RWPE1 (cell line): ENCODE measurements around the gene RETREG2.

Source experiments
- CTCF ChIA-PET: fragments of 350-600 bp; sonication (Branson Sonifier 250); formaldehyde crosslinking; extraction: SDS; loops from one replicate; lab custom pipeline; 2021; lab: Yijun Ruan, JAX
- POLR2A ChIA-PET: fragments of 400-600 bp; formaldehyde crosslinking; extraction: SDS; loops from one replicate; lab custom pipeline; 2020; ENCODE audit warnings: antibody characterized with exemption; ENCODE audit not compliant: low non-redundant PET; lab: Yijun Ruan, JAX
- DNase-seq: peaks from one replicate; pipeline ENCODE4 v3.0.0; 2012; ENCODE audit warnings: low spot score
- H3K27ac ChIP-seq: fragments of 450-650 bp; 2 replicates; pipeline ENCODE4 v1.5.1; 2017
- TF ChIP-seq, protein P1 (sequence below): fragments of 450-650 bp; conservative IDR thresholded peaks from 2 replicates; pipeline ENCODE4 v1.5.1; 2017; ENCODE audit warnings: low read depth, mild to moderate bottlenecking

RETREG2 gene

DNA sequence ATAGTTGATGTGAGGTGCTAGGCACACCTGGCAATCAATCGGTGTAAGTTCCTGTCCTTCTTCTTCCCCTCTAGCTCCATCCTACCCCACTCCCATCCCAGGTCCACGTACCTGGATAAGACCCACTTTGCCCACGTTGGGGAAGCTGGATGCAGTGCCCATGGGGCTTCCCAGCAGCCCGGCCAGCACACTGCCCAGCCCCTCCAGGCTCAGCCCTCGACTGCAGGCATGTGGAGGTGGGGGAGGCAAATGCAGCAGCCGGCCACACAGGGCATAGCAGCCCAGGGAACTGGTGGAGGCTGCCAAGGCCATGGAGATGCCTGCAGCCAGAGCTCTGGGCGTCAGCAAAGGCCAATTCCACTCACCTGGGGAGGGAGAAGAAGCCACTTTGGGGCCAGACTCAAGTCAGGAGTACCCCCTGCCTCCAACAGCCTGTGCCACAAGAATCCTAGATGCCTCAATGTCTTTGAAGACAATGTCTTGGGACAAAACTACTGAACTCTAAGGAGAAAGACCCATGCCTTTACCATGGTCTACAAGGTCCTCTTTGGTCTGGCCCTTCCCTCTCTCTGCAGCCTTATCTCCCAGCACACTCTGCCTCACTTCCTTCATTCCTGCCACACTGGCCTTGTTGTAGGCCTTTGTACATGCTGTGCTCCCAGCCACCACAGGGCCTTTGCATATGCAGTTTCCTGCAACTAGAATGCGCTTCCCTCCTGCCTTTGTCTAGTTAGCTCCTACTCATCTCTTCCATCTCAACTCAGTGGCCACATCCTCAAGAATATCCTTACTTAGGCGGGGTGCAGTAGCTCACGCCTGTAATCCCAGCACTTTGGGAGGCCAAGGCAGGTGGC is 12.8 kb upstream of the RETREG2 start:
- TF ChIP-seq, protein P1, sequence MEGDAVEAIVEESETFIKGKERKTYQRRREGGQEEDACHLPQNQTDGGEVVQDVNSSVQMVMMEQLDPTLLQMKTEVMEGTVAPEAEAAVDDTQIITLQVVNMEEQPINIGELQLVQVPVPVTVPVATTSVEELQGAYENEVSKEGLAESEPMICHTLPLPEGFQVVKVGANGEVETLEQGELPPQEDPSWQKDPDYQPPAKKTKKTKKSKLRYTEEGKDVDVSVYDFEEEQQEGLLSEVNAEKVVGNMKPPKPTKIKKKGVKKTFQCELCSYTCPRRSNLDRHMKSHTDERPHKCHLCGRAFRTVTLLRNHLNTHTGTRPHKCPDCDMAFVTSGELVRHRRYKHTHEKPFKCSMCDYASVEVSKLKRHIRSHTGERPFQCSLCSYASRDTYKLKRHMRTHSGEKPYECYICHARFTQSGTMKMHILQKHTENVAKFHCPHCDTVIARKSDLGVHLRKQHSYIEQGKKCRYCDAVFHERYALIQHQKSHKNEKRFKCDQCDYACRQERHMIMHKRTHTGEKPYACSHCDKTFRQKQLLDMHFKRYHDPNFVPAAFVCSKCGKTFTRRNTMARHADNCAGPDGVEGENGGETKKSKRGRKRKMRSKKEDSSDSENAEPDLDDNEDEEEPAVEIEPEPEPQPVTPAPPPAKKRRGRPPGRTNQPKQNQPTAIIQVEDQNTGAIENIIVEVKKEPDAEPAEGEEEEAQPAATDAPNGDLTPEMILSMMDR, result no peak
- no peak for DNase-seq
- CTCF ChIA-PET, result interaction anchor here (0.7 kb wide), 1 partner anchor 23 kb away, joined by 4 read pairs; no protein-coding TSS in a partner anchor
- no peak overlapping the region for H3K27ac ChIP-seq
- POLR2A ChIA-PET, result no interaction called here

DNA sequence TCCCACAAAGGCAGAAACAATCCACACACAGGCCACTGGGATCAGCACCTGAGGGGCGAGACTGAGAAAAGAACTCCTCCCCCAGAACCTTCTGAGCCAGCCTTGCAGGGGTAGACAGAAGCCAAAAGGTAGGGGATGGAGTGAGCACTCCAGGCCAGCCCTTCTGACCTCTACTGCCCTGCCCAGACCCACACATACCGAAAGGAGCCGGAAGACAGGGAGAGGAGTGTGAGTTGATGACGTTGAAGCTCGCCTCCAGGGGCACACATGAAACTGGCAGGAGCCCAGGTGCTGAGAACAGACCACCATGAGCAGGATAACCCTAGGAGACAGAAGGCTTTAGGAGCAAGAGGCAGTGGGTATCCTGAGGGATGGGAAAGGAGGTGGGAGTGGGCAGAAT is 10.1 kb upstream of the RETREG2 start:
- TF ChIP-seq, protein P1, result no peak
- POLR2A ChIA-PET, result no interaction called here
- H3K27ac ChIP-seq, result no peak overlapping the region
- CTCF ChIA-PET, result no interaction called here
- no peak for DNase-seq

DNA sequence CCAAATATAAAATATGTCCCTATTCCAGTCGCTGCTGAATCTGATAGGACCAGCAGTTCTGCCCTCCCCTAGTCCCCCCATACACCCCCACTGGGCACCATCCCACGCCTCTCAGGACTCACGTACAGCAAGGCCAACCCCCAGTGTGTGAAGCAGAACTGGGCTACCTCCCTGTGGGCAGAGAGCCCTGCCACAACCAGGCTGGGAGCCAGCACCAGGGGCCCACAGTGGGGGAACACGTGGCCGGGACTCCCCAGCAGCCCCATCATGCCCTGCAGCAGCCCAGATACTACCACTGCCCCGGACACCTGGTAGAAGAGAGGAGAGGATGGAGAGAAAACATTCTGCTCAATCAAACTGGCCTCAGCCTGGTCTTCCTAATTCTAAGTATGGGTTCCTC is 9.5 kb upstream of the RETREG2 start:
- POLR2A ChIA-PET, result no interaction called here
- TF ChIP-seq, protein P1, result no peak
- H3K27ac ChIP-seq, result no peak overlapping the region
- no peak for DNase-seq
- CTCF ChIA-PET, result interaction anchor here (0.8 kb wide), 1 partner anchor 8 kb away, joined by 3 read pairs; the partner anchor contains the start of gene NHEJ1

DNA sequence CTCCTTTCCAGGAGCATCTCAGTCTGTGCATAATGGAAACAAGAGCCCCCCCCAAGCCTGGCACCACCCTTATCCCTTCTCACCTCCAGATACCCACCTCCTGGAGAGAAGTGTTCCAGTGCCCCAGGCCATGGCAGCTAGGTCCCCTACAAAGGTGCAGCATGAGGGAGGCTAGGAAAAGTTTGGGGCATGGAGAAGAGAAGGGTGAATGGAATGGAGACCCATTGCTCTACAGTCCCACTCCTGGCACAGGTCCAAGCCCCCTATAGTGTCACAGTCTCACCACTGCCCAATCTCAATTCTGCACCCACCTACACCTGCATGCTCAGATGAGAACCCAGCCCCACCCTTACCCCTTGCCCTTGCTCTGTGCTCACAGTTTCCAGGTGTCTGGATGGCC is 9.1 kb upstream of the RETREG2 start:
- TF ChIP-seq, protein P1, result no peak
- no peak for DNase-seq
- no peak overlapping the region for H3K27ac ChIP-seq
- ChIA-PET POLR2A (no interaction called here), CTCF (interaction anchor here (0.8 to 1.3 kb wide), 2 partner anchors 9 to 126 kb away, joined by 3 read pairs; partner anchors contain the start of gene NHEJ1)

DNA sequence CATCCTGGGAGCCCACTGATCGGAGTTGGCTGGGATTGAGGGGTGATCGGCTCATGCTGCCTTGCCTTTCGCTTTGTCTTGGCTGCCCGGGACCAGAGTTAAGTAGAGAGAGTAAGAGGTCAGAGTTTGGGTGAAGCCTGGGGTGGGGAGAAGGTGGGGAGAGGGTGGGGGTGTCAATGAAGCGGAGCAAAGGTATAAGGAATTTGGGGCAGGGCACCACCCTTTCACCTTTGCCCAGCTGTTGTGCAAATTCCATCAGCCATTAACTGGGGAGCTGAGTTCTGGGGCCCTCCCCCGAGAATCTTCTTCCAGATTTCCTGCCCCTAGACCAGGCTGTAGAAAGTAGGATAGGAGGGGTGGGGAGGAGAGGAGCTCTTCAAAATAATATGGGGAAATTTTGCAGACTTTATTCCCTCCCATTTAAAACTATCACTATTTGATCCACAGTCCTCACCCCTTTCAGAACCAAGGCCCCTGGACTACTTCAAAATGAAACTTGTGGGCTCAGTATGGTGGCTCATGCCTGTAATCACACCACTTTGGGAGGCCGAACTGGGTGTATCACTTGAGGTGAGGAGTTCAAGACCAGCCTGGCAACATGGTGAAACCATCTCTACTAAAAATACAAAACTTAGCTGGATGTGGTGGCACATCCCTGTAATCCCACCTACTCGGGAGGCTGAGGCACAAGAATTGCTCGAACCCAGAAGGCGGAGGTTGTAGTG is 8.0 kb upstream of the RETREG2 start, which contains the start of gene SLC23A3:
SLC23A3 (minus strand) TSS at position 100 of the 725 bp plus-strand sequence; CDS start at position 55, 45 bp downstream.
- POLR2A ChIA-PET, result interaction anchor here (0.7 kb wide), 1 partner anchor 75 kb away, joined by 4 read pairs; the partner anchor contains the start of gene GLB1L
- TF ChIP-seq, protein P1, result no peak
- no peak for DNase-seq
- CTCF ChIA-PET, result interaction anchor here (0.7 to 1.5 kb wide), 4 partner anchors 11 to 125 kb away, joined by 3 to 7 read pairs (median 4); no protein-coding TSS in a partner anchor
- H3K27ac ChIP-seq, result no peak within 1 kb of the TSS

DNA sequence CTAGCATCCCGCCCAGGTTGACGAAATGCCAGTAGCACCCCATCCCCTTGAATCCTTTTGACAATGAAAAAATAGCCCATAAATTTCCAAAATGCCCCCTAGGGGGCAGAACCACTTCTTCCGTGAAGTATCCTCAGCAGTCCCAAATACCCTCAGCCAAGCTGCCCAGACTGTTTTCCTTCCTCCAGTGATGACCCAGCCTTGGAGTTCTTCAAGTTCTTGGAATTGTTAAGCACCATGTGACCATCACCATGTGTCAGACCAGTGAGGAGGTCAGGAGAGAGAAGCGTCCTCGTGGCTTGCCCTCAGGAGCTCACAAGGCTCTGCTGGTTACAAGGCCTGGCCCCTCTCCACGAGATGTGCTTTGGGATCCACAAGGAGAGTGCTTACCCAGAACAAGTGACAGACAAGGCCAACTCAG is 6.8 kb upstream of the RETREG2 start:
- H3K27ac ChIP-seq, result peak overlapping the region; percentile 58
- ChIA-PET POLR2A (no interaction called here), CTCF (interaction anchor here (0.8 to 1.5 kb wide), 7 partner anchors 8 to 157 kb away, joined by 3 to 7 read pairs (median 4); no protein-coding TSS in a partner anchor)
- DNase-seq, result peak; percentile 37
- TF ChIP-seq, protein P1, result peak; percentile 69
